HG03521 (cell line): ENCODE measurements around the gene USO1.
"Not testable (repeated sequence)": the region's sequence is repeated elsewhere in the genome, so short reads cannot be mapped to it uniquely, and the experiment has no call there.

Experiments used
- ATAC-seq: cut with Tn5 transposase; IDR thresholded peaks from one replicate; pipeline ENCODE4 v1.9.1; 2021; ENCODE audit warnings: mild to moderate bottlenecking, moderate library complexity; ENCODE audit not compliant: unreplicated experiment

The USO1 gene

DNA sequence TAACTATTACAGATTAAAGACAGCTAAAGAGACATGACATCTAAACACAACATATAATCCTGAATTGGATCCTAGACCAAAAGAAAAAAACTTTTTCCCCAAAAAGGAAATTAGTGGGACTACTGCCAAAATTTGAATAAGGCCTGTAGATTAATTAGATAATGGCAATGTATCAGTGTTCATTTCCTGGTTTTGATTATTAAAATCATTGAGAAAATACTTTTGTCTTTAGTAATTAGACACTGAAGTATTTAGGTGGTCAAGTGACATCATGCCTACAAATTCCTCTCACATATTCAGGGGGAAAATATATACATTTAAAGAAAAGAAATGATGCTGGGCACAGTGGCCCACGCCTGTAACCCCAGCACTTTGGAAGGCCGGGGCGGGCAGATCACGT lies 10.4 kb upstream of the USO1 start:
- no peak for ATAC-seq

- ATAC-seq: no peak
These were observed 9.7 kb upstream of the USO1 start for GRCh38 chr4:75714704-75715103.

DNA sequence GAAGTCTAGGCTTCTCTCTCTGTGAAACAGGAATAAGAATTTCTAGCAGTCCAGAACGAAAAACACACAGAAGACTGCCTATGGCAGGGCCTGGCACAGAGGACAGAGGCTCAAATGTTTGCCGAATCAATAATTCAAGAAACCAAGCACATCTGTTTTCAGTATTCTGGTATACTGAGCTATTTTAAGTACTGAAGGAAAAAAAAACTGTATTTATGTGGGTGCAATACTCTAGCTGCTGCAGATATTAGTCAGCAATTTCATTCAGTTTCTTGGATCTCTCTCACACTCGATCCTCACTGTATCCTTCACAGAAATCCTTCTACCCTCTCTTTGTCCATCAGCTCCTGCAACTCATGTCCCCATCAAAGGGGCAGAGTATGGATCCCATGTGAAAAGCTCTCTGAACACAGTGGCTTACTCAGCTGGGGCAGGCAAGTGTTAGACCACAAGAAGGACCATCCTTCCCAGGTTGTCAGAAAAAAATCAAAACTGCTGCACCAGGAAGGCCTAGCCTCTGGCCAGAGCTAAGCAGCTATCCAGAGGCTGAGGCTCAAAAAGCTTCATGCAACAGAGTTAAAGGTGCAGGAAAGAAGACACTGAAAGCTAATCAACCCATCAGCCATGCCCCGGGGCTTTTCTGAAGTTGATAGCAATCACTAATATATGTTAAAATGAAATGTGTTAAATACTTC lies 9.1 kb upstream of the USO1 start:
- no peak for ATAC-seq

DNA sequence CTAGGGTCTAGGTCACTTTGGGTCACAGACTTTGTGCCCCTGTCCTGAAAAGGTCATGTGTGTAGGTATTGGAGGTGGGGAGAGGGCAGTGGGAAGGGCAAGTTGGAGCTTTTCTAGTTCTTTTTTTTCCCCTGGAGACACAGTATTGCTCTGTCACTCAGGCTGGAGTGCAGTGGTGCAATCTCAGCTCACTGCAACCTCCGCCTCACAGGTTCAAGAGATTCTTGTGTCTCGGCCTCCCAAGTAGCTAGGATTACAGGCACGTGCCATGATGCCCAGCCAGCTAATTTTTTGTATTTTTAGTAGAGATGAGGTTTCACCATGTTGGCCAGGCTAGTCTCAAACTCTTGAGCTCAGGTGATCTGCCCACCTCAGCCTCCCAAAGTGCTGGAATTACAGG lies 8.3 kb upstream of the USO1 start:
- not testable (repeated sequence) for ATAC-seq

- no peak for ATAC-seq
These were observed 7.0 kb upstream of the USO1 start for GRCh38 chr4:75717408-75717807.

DNA sequence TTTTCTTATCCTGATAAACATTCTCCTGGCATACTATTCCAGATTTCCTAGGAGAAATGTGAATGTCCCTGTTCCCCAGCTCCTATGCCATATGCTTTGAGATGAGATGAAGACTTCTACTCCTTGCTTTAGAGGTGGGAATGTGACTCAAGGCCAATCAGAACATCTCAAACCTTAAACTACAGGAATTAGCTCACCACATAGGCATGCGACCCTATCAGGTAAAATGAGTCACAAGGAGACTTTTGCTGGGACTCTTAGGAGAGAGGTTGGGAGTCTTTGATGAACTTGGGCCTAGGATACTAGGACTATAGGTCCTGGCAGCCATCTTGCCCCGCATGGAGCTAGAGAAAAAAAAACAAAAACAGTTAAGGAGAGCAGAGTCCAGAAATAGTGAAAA lies 5.8 kb upstream of the USO1 start:
- ATAC-seq: no peak

DNA sequence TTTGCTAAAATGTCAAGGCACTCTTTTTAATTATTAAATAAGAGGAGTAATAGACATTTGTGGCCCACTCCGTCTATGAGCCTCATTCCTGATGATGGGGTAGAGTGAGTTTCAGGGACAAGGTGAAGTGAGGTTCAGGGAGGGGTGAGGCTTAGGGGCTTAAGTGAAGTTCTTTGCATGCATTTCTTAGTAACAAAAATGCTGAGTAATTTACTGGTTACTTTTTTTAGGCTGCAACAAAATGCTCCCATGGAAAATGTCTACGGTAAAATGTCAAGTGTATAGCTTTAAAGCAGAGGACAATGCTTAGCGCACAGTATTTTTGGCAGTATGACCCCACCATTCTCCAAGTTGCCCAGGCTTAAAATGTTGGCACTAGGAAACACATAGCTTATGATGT lies 2.0 kb upstream of the USO1 start:
- no peak for ATAC-seq

DNA sequence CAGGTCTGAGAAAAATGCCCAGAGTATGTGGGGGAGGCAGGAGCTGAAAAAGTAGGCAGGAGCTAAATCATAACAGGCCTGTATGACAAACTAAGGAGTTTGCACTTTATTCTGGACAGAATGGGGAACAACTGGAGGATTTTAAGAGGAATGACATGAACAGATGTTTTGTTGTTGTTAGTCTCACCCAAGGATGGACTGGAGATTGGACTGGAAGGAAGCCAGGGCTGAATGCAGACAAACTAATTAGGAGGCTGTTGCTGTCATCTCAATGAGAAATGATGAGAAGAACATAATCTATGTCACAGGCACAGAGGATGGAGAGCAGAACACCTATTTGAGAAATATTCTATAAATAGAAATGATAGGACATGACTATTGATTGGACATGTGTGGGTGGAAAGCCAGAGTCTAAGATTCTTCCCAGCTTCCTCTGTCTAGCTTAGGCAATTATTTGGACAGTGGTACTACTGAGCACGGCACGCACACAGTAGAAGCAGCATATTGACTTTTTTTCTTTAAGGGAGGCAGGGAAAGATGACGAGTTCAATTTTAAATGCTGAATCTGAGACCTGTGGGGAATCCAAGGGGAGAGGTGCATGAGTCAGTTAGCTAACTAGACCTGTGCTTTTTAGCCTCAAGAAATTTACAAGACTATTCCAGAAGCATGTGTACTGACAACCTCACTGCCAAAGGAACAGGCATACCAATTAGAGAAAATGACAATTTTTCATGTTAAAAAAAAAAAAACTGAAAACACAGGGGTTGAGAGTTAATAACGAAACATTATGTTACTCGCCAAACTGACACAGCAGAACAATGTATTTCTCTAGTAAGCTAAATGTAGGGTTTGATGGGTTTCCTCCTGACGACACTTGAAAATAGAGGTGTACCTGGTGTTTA lies 963 bp upstream of the USO1 start:
- ATAC-seq: no peak

GRCh38 chr4:75724867-75725724 lies 719 bp downstream of the USO1 start:
- peak; percentile 47 for ATAC-seq

DNA sequence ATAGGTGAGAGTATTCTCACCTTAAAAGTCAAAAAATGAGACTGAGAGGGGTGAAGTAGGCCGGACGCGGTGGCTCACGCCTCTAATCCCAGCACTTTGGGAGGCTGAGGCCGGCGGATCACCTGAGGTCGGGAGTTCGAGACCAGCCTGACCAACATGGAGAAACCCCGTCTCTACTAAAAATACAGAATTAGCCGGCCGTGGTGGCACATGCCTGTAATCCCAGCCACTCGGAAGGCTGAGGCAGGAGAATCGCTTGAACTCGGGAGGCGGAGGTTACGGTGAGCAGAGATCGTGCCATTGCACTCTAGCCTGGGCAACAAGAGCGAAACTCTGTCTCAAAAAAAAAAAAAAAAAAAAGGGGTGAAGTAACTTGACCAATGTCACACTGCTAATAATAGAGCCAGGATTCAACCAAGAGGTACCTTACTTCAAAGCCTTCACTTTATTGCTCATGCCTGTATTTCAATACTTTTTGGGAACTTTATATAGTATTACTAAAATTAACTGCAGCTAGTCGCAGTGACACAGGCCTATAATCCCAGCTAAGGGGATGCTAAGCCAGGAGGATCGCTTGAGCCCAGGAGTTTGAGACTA lies 1.7 kb downstream of the USO1 start:
- ATAC-seq: not testable (repeated sequence)

GRCh38 chr4:75726577-75726976 lies 2.2 kb downstream of the USO1 start:
- no peak for ATAC-seq

GRCh38 chr4:75727073-75727472 lies 2.7 kb downstream of the USO1 start:
- ATAC-seq: no peak

GRCh38 chr4:75729836-75730235 lies 5.5 kb downstream of the USO1 start:
- ATAC-seq: no peak

DNA sequence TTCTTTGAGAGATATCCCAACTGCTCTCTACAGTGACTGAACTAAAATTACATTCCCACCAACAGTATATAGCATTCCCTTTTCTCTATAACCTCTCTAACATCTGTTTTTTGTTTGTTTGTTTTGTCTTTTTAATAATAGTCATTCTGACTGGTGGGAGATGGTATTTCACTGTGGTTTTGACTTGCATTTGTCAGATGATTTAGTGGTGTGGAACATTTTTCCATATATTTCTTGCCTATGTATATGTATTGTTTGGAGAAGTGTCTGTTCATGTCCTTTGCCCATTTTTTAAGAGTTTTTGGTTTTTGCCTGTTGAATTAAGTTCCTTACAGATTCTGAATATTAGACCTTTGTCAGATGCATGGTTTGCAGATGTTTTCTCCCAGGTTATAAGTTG lies 9.0 kb downstream of the USO1 start:
- ATAC-seq: no peak

DNA sequence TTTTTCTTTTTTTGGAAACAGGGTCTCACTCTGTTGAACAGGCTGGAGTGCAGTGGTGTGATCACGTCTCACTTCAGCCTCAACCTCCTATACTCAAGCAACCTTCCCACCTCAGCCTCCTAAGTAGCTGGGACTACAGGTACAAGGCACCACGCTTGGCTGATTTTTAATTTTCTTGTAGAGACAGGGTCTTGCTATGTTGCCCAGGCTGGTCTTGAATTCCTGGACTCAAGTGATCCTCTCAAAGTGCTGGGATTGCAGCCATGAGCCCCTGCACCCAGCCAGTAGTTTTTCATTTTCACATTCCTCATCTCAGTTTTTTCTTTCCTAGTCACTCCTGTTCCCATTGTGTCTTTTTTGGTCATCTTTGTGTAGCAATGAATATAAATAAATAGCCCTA lies 11.1 kb downstream of the USO1 start:
- no peak for ATAC-seq

GRCh38 chr4:75736862-75737261 lies 12.5 kb downstream of the USO1 start:
- ATAC-seq: no peak

GRCh38 chr4:75737398-75737797 lies 13.0 kb downstream of the USO1 start:
- no peak for ATAC-seq

- no peak for ATAC-seq
These were observed 16.6 kb downstream of the USO1 start for GRCh38 chr4:75741027-75741426.

GRCh38 chr4:75742451-75742850 lies 18.1 kb downstream of the USO1 start:
- no peak for ATAC-seq

DNA sequence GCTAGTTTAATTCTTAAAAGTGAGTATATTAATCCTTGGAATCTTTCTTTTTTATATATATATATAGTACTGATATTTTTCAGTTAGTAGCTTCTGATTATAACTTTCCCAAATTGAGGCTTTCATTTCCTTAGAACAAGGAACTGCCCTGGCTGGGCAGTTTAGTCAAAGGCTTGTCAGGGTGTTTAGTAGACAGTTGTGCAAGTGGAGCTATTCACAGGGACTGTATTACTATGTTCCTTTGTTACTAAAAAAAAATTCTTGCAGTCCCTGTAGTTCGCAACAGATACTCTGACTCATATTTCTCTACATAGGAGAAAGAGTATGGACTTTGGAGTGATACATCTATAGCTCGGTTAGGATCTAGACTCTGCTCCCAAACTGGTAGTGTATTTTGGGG lies 20.8 kb downstream of the USO1 start:
- ATAC-seq: no peak

DNA sequence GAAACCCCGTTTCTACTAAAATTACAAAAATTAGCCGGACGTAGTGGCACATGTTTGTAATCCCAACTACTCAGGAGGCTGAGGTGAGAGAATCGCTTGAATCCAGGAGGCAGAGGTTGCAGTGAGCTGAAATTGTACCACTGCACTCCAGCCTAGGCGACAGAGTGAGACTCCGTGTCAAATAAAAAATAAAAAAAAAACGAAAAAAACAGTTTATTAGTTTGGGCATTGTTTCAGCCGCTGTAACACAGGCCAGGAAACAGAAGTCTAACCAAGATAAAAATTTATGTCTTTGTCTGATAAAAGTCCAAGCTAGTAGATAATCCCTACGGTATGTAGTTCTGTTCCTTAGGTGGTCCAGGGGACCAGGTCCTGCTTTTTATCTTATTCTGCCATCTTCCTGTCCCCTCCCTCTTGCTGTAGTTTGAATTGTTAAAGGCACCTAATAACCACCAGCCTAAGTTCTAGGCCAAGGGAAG lies 21.4 kb downstream of the USO1 start:
- ATAC-seq: no peak
